ENCODE measurements around the gene POU3F3. TPM values are rescaled to one million over a fixed set of nuclear protein-coding genes. Genes with fewer than 3 reads are reported as not detected.
A peak's percentile ranks its signal among the peaks of the same experiment; 100 is the strongest.

POU3F3 gene
- polyA plus RNA-seq, 3 donors: not detected

DNA sequence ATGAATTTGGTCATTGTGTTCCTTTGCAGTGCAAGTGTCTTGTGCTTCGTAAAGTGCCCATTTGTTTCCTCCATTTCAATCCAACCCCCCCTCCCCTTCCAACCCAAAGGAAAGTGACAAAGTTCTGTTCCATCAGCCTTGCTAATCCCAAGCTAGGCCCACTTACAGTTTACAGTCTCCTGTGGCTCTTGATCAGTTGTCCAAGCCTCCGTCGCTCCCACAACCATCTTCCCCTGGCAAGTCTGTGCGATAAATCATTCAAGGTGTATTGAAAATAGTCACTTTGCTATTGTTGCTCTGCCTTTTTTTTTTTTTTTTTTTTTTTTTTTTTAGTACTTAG, 6.5 kb downstream of the POU3F3 start:
- TF ChIP-seq, protein P1, sequence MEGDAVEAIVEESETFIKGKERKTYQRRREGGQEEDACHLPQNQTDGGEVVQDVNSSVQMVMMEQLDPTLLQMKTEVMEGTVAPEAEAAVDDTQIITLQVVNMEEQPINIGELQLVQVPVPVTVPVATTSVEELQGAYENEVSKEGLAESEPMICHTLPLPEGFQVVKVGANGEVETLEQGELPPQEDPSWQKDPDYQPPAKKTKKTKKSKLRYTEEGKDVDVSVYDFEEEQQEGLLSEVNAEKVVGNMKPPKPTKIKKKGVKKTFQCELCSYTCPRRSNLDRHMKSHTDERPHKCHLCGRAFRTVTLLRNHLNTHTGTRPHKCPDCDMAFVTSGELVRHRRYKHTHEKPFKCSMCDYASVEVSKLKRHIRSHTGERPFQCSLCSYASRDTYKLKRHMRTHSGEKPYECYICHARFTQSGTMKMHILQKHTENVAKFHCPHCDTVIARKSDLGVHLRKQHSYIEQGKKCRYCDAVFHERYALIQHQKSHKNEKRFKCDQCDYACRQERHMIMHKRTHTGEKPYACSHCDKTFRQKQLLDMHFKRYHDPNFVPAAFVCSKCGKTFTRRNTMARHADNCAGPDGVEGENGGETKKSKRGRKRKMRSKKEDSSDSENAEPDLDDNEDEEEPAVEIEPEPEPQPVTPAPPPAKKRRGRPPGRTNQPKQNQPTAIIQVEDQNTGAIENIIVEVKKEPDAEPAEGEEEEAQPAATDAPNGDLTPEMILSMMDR (IDR thresholded peaks at IDR 0.05): no peak
- no peaks in the 10 kb centered on the region for H3K79me2 ChIP-seq (ENCODE audit: insufficient read depth, low read length)
- peaks cover 19 to 24% of the 10 kb centered on the region in 2 donors for H3K4me1 ChIP-seq (ENCODE audit: control insufficient read depth in 1 of 2, insufficient read depth in 2 of 2, low read length in 2 of 2)
- H3K4me2 ChIP-seq (replicated peaks; ENCODE audit: extremely low read depth, low read length, poor library complexity, severe bottlenecking): no peak overlapping the region
- Mint-ChIP-seq H3K4me3 (peak overlapping the region in 1 of 2 donors; percentile 77), H3K36me3 (peaks cover 3 to 14% of the 10 kb centered on the region in 2 donors), H3K27ac (no peak overlapping the region), H3K4me1 (peaks cover 30% of the 10 kb centered on the region), H3K27me3 (ENCODE audit: low read depth in 3 of 3) (peaks cover 83 to 93% (median 89%) of the 10 kb centered on the region in 3 donors), H3K9me3 (peaks cover 0 to 39% (median 16%) of the 10 kb centered on the region in 7 donors)
- no peak for DNase-seq
- WGBS (ENCODE audit: insufficient coverage): no CpG with 5 or more reads among the region's 4 CpGs
- H3K36me3 ChIP-seq (replicated peaks in 1 of 2; ENCODE audit: control insufficient read depth in 1 of 2, insufficient read depth in 2 of 2, low read length in 2 of 2): no peaks in the 10 kb centered on the region
- no peak overlapping the region for H3K4me3 ChIP-seq (replicated peaks in 1 of 3; ENCODE audit: low read depth in 2 of 3, low read length in 3 of 3)
- peaks cover 83 to 91% of the 10 kb centered on the region in 2 donors for H3K27me3 ChIP-seq (ENCODE audit: control insufficient read depth in 2 of 2, insufficient read depth in 2 of 2, low read length in 2 of 2)
- H2AFZ ChIP-seq (ENCODE audit: insufficient read depth, low read depth, low read length, poor library complexity, severe bottlenecking): no peak overlapping the region
- no peak overlapping the region for H3K9ac ChIP-seq (ENCODE audit: insufficient read depth, low read length, poor library complexity, severe bottlenecking)
- intact Hi-C loops (cut with micrococcal nuclease): no loop called here
- H3K27ac ChIP-seq (ENCODE audit: low read depth in 1 of 2, low read length in 2 of 2): no peak overlapping the region
- H3K9me3 ChIP-seq (replicated peaks in 1 of 2; ENCODE audit: control insufficient read depth in 1 of 2, insufficient read depth in 1 of 2, low read length in 2 of 2): peaks cover 0 to 50% of the 10 kb centered on the region in 2 donors
- H4K20me1 ChIP-seq (ENCODE audit: insufficient read depth, low read length): no peaks in the 10 kb centered on the region

DNA sequence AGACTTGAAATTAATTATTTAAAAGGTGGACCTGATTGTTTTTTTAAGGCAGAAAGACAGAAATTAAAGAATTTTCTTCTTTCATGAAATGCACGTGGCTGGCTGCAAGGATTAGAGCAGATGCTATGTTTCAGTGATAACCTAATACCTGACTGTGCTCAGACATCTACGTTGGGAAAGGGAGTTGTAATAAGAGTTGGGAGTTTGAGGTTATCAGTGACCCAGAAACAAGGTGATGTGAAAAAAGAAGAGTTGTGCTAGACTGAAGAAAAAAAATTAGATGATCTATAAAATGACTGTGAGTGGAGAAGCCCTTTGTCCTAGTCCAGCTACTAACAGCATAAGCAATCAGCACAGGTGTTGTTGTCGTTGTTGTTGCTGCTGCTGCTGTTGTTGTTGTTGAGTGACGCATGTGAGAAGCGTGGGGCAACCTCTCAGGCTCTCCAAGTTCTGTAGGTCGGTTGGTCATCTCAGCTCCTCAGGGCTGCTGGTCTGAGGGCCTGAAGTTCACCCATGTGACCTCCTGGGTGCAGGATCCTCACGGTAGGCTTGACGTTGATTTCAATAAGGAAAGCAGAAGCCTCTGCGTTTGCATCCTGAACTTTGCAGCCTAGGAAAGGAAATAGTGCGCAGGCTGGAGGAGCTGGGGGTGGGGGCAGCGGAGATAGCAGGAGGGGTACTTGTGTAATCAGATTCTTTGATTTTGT, 7.6 kb downstream of the POU3F3 start:
- no peak for DNase-seq
- H3K4me3 Mint-ChIP-seq: peak overlapping the region in 1 of 2 donors; percentile 89
- H3K4me2 ChIP-seq (replicated peaks; ENCODE audit: extremely low read depth, low read length, poor library complexity, severe bottlenecking): peak overlapping the region; percentile 40

More for the DNA sequence above, 7.6 kb downstream of the POU3F3 start:
- Histone ChIP-seq H3K4me1 (ENCODE audit: control insufficient read depth in 1 of 2, insufficient read depth in 2 of 2, low read length in 2 of 2) (peaks cover 16 to 19% of the 10 kb centered on the region in 2 donors), H3K9ac (ENCODE audit: insufficient read depth, low read length, poor library complexity, severe bottlenecking) (no peak overlapping the region), H3K27ac (ENCODE audit: low read depth in 1 of 2, low read length in 2 of 2) (no peak overlapping the region), H3K4me3 (replicated peaks in 1 of 3; ENCODE audit: low read depth in 2 of 3, low read length in 3 of 3) (peak overlapping the region in 1 of 3 experiments; percentile 33), H4K20me1 (ENCODE audit: insufficient read depth, low read length) (no peaks in the 10 kb centered on the region), H3K27me3 (ENCODE audit: control insufficient read depth in 2 of 2, insufficient read depth in 2 of 2, low read length in 2 of 2) (peaks cover 90 to 98% of the 10 kb centered on the region in 2 donors), H3K36me3 (replicated peaks in 1 of 2; ENCODE audit: control insufficient read depth in 1 of 2, insufficient read depth in 2 of 2, low read length in 2 of 2) (no peaks in the 10 kb centered on the region), H3K9me3 (replicated peaks in 1 of 2; ENCODE audit: control insufficient read depth in 1 of 2, insufficient read depth in 1 of 2, low read length in 2 of 2) (peaks cover 0 to 61% of the 10 kb centered on the region in 2 donors), H3K79me2 (ENCODE audit: insufficient read depth, low read length) (no peaks in the 10 kb centered on the region), H2AFZ (ENCODE audit: insufficient read depth, low read depth, low read length, poor library complexity, severe bottlenecking) (no peak overlapping the region)
- TF ChIP-seq, protein P1 (IDR thresholded peaks at IDR 0.05): no peak
- WGBS (ENCODE audit: insufficient coverage): 8% methylated on average over 8 of the region's 11 CpGs
- peaks cover 3 to 12% of the 10 kb centered on the region in 2 donors for H3K36me3 Mint-ChIP-seq
- H3K27me3 Mint-ChIP-seq (ENCODE audit: low read depth in 3 of 3): peaks cover 91 to 96% (median 95%) of the 10 kb centered on the region in 3 donors
- peaks cover 0 to 37% (median 14%) of the 10 kb centered on the region in 7 donors for H3K9me3 Mint-ChIP-seq
- H3K4me1 Mint-ChIP-seq: peaks cover 27% of the 10 kb centered on the region
- intact Hi-C loops (cut with micrococcal nuclease): no loop called here
- no peak overlapping the region for H3K27ac Mint-ChIP-seq
